ENCODE results near the gene TMEM270.

- TF ChIP-seq GATA3 (IDR thresholded peaks at IDR 0.05; ENCODE audit: low read depth, low read length): no peak
- no peak for TF ChIP-seq GATA2 (IDR thresholded peaks at IDR 0.05; ENCODE audit: low read depth, low read length)
Observed at GRCh38 chr7:73864981-73865711, 4.2 kb downstream of the TMEM270 start.
